Measurements from ENCODE around the gene TTYH3.
"Not testable (repeated sequence)": the region's sequence is repeated elsewhere in the genome, so short reads cannot be mapped to it uniquely, and the experiment has no call there.

TTYH3 gene

DNA sequence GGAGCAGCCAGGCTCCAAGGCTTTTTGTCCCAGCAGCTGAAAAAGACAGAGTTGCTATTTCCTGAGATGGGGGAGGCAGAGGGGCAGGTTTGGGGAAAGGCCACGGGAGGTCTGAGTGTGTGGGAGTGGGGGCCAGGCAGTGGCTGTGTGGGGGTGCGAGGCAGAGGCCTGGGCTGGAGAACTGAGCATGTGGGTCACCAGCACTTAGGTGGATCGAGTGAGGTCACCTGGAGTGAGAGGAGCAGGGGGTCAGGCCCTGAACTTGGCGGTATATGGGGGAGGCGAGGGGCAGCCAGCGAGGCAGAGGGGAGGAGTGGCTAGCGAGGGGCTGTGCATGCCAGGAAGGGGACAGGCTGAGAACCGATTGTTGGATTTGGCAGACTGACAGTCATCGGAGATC, 44.7 kb upstream of the TTYH3 start:
- TF ChIP-seq CTCF (IDR thresholded peaks at IDR 0.05; ENCODE audit: unreplicated experiment in 3 of 3): no peak
- Mint-ChIP-seq H3K4me3 (no peak overlapping the region), H3K36me3 (ENCODE audit: low read depth) (peaks cover 44% of the 10 kb centered on the region), H3K4me1 (no peaks in the 10 kb centered on the region), H3K27me3 (ENCODE audit: low read depth) (no peaks in the 10 kb centered on the region), H3K27ac (peak overlapping the region in 1 of 3 experiments; percentile 16), H3K9me3 (no peaks in the 10 kb centered on the region)

GRCh38 chr7:2587778-2588177, 44.0 kb upstream of the TTYH3 start:
- TF ChIP-seq CTCF (IDR thresholded peaks at IDR 0.05; ENCODE audit: unreplicated experiment in 3 of 3): no peak
- no peak overlapping the region for H3K4me3 Mint-ChIP-seq
- no peaks in the 10 kb centered on the region for H3K4me1 Mint-ChIP-seq
- H3K27me3 Mint-ChIP-seq (ENCODE audit: low read depth): peaks cover 1% of the 10 kb centered on the region
- no peak overlapping the region for H3K27ac Mint-ChIP-seq
- H3K9me3 Mint-ChIP-seq: no peaks in the 10 kb centered on the region
- H3K36me3 Mint-ChIP-seq (ENCODE audit: low read depth): peaks cover 47% of the 10 kb centered on the region

GRCh38 chr7:2589341-2589740, 42.4 kb upstream of the TTYH3 start:
- H3K36me3 Mint-ChIP-seq (ENCODE audit: low read depth): peaks cover 42% of the 10 kb centered on the region
- H3K4me3 Mint-ChIP-seq: no peak overlapping the region
- no peak for TF ChIP-seq CTCF (IDR thresholded peaks at IDR 0.05; ENCODE audit: unreplicated experiment in 3 of 3)
- no peaks in the 10 kb centered on the region for H3K9me3 Mint-ChIP-seq
- H3K27ac Mint-ChIP-seq: no peak overlapping the region
- H3K27me3 Mint-ChIP-seq (ENCODE audit: low read depth): peaks cover 4% of the 10 kb centered on the region
- H3K4me1 Mint-ChIP-seq: no peaks in the 10 kb centered on the region

GRCh38 chr7:2589941-2590340, 41.8 kb upstream of the TTYH3 start:
- H3K27ac Mint-ChIP-seq; H3K4me3 Mint-ChIP-seq; H3K27me3 Mint-ChIP-seq (ENCODE audit: low read depth); H3K4me1 Mint-ChIP-seq; H3K9me3 Mint-ChIP-seq: not testable (repeated sequence)
- peaks cover 43% of the 10 kb centered on the region for H3K36me3 Mint-ChIP-seq (ENCODE audit: low read depth)

DNA sequence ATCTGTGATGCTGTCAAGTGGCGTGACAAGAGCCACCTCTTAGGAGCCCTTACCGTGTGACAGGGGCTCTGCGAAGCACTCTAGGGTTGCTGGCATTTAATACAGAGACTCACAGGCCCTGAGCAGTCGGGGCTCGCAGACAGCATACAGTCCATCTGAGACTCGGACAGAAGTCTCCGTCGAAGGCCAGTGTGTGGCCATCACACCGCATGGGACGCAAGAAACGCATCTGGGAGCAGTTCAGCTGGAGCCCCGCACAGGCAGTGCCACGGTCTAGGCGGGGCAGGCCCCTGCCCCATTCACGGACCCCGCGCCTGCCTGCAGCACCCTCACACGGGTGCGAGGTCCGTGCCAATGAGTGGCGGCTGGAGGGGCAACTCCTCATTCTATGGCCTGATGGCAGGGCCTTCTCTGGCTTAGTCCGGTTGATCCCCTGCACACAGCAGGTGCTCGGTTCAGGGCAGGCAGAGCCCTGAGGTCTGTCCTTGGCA, 39.4 kb upstream of the TTYH3 start:
- no peaks in the 10 kb centered on the region for H3K9me3 Mint-ChIP-seq
- H3K36me3 Mint-ChIP-seq (ENCODE audit: low read depth): peaks cover 46% of the 10 kb centered on the region
- peaks cover 4% of the 10 kb centered on the region for H3K27me3 Mint-ChIP-seq (ENCODE audit: low read depth)
- no peak overlapping the region for H3K4me3 Mint-ChIP-seq
- H3K27ac Mint-ChIP-seq: no peak overlapping the region
- TF ChIP-seq CTCF (IDR thresholded peaks at IDR 0.05; ENCODE audit: unreplicated experiment in 3 of 3): no peak
- peaks cover 15% of the 10 kb centered on the region for H3K4me1 Mint-ChIP-seq

GRCh38 chr7:2593036-2593727, 38.6 kb upstream of the TTYH3 start:
- no peak overlapping the region for H3K27ac Mint-ChIP-seq
- TF ChIP-seq CTCF (IDR thresholded peaks at IDR 0.05; ENCODE audit: unreplicated experiment in 3 of 3): no peak
- H3K27me3 Mint-ChIP-seq (ENCODE audit: low read depth): peaks cover 4% of the 10 kb centered on the region
- H3K9me3 Mint-ChIP-seq: no peaks in the 10 kb centered on the region
- no peak overlapping the region for H3K4me3 Mint-ChIP-seq
- peaks cover 48% of the 10 kb centered on the region for H3K36me3 Mint-ChIP-seq (ENCODE audit: low read depth)
- peaks cover 15% of the 10 kb centered on the region for H3K4me1 Mint-ChIP-seq
